NB4 (cell line): ENCODE measurements around the gene DBF4B.
"Not testable (repeated sequence)": the region's sequence is repeated elsewhere in the genome, so short reads cannot be mapped to it uniquely, and the experiment has no call there.

Experiments used
- MAX ChIP-seq: IDR thresholded peaks from 2 replicates; pipeline ENCODE4 v1.6.1; 2011; ENCODE audit warnings: low read depth, low read length
- MYC ChIP-seq: IDR thresholded peaks from 2 replicates; pipeline ENCODE4 v1.6.1; 2011; ENCODE audit warnings: low read depth, low read length
- POLR2A ChIP-seq: IDR thresholded peaks from 2 replicates; pipeline ENCODE4 v1.6.1; 2011; ENCODE audit warnings: mild to moderate bottlenecking; ENCODE audit not compliant: insufficient read length; ENCODE audit errors: extremely low read depth
- TF ChIP-seq, protein P1 (sequence below): IDR thresholded peaks from one replicate; pipeline ENCODE4 v1.5.1; 2012; ENCODE audit warnings: low read depth, low read length

DNA sequence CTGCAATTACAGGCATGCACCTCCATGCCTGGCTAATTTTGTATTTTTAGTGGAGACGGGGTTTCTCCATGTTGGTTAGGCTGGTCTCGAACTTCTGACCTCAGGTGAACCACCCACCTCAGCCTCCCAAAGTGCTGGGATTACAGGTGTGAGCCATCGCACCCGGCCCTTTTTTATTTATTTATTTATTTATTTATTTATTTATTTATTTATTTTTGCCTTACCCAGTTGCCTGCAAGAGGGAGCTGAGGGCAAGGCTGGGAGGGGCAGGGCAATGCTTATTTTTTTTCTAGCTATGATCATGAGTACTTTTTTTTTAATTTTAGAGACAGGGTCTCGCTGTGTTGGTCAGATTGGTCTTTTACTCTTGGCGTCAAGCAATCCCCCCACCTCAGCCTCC lies 17.7 kb downstream of the DBF4B start:
- TF ChIP-seq, protein P1, sequence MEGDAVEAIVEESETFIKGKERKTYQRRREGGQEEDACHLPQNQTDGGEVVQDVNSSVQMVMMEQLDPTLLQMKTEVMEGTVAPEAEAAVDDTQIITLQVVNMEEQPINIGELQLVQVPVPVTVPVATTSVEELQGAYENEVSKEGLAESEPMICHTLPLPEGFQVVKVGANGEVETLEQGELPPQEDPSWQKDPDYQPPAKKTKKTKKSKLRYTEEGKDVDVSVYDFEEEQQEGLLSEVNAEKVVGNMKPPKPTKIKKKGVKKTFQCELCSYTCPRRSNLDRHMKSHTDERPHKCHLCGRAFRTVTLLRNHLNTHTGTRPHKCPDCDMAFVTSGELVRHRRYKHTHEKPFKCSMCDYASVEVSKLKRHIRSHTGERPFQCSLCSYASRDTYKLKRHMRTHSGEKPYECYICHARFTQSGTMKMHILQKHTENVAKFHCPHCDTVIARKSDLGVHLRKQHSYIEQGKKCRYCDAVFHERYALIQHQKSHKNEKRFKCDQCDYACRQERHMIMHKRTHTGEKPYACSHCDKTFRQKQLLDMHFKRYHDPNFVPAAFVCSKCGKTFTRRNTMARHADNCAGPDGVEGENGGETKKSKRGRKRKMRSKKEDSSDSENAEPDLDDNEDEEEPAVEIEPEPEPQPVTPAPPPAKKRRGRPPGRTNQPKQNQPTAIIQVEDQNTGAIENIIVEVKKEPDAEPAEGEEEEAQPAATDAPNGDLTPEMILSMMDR, result not testable (repeated sequence)
- TF ChIP-seq POLR2A, MYC, MAX: not testable (repeated sequence)
